ENCODE measurements around the gene DUSP28. TPM values are rescaled to one million over a fixed set of nuclear protein-coding genes. Genes with fewer than 3 reads are reported as not detected.

The DUSP28 gene
- total RNA-seq, 4 donors from 2014 or later = 3.3 to 5.5 (median 4.7) TPM

DNA sequence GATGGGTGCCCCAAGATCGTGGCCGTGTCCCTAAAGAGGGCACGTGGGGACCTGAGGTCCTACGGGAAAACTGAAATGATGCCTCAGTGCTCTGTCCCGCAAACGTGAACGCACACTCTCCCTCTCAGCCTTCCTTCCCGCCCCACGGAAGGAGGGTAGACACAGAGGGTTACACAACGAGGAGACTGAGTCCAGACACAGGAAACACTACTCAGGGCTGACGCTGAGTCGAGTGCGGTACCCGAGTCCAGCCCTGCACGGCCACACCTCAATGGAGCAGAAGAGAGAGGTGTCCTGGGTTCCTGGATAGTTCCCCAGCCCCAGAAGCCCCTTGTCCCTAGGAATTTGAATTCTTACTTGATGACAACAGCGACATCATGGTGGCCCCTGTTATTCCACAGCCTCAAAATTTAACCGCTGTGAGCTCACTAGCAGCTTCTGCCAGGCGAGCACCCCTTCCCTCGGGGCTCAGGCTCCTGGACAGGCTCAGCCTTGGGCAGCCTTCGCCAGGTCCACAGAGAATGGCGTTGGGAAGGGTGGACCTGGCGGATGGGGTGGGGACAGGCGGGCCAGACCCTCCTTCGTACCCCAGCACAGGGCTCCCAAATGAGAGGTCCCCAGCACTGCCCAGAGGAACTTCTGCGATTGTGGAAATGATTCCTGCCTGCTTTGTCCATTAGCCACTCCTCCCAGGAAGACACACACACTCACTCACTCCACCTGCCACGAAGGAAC lies 7.1 kb downstream of the DUSP28 start:
- TF ChIP-seq, protein P1, sequence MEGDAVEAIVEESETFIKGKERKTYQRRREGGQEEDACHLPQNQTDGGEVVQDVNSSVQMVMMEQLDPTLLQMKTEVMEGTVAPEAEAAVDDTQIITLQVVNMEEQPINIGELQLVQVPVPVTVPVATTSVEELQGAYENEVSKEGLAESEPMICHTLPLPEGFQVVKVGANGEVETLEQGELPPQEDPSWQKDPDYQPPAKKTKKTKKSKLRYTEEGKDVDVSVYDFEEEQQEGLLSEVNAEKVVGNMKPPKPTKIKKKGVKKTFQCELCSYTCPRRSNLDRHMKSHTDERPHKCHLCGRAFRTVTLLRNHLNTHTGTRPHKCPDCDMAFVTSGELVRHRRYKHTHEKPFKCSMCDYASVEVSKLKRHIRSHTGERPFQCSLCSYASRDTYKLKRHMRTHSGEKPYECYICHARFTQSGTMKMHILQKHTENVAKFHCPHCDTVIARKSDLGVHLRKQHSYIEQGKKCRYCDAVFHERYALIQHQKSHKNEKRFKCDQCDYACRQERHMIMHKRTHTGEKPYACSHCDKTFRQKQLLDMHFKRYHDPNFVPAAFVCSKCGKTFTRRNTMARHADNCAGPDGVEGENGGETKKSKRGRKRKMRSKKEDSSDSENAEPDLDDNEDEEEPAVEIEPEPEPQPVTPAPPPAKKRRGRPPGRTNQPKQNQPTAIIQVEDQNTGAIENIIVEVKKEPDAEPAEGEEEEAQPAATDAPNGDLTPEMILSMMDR (IDR thresholded peaks at IDR 0.05) = no peak
- ATAC-seq (ENCODE audit: low FRiP score) (no peak), DNase-seq (ENCODE audit: low spot score) (peak; percentile 23)

DNA sequence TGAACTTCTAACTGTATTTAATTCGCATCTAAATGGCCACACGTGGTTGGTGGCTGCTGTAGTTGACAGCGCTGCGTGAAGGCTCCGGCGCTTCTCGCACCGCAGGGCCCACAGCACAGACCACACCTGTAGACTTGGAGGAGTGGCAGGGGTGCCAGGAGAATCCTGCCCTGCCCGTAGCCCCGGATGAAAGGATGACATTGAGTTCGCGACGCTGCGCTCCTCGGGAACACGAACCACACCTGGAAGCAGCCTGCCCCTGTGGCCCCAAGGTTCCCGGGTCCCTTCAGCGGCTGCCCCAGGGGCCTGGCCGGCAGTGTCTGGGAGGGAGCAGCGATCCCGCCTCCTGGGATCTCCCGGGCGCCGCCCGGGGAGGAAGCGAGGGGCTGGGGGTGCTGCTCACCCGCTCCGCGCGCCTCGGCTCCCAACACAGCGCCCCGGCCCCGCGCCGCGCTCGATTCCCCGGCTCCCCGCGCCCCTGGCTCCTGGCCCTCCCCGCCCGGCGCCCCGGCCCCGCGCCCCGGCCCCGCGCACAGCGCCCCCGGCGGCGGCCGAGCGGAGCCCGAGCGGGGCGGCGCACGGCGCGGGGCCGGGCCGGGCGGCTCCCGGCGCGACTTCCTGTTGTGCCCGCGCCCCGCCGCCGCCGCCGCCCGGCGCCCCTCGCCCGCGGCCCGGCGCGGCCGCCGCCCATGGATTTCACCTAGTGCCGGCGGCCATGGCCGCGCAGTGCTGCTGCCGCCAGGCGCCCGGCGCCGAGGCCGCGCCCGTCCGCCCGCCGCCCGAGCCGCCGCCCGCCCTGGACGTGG lies 7.9 kb downstream of the DUSP28 start, which contains the start of gene RNPEPL1:
Gene RNPEPL1, plus strand, starts transcription at position 613 of the 806 bp plus-strand sequence. Its CDS starts 103 bp downstream, at position 716.
- ATAC-seq (ENCODE audit: low FRiP score) (peak; percentile 59), DNase-seq (ENCODE audit: low spot score) (peak; percentile 23)
- TF ChIP-seq, protein P1 (IDR thresholded peaks at IDR 0.05) = no peak

DNA sequence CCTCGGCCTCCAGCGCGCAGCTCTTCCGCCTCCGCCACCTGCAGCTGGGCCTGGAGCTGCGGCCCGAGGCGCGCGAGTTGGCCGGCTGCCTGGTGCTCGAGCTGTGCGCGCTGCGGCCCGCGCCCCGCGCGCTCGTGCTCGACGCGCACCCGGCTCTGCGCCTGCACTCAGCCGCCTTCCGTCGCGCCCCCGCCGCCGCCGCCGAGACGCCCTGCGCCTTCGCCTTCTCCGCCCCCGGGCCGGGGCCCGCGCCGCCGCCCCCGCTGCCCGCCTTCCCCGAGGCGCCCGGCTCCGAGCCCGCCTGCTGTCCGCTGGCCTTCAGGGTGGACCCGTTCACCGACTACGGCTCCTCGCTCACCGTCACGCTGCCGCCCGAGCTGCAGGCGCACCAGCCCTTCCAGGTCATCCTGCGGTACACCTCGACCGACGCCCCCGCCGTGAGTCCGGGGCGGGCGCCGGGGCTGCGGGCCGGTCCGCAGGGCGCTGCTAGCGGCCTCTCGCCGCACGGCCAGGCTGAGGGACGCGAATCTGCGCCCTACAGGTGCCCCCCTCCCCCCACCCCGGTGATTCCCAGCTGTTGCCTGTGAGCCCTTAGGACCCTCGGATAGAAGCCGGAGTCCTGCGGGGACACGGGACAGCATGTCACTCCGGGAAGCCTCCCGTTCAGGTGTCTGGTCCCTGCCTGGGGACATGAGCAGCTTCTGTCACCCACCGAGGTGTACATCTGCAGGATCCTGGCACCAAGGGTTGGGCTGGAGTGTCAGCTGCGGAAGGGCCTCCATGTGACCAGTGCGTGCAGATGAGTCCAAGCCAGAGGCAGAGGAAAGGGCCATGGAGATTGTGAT lies 8.7 kb downstream of the DUSP28 start:
- TF ChIP-seq, protein P1 (IDR thresholded peaks at IDR 0.05) = no peak
- peak; percentile 28 for ATAC-seq (ENCODE audit: low FRiP score)
- DNase-seq (ENCODE audit: low spot score) = peak; percentile 23

DNA sequence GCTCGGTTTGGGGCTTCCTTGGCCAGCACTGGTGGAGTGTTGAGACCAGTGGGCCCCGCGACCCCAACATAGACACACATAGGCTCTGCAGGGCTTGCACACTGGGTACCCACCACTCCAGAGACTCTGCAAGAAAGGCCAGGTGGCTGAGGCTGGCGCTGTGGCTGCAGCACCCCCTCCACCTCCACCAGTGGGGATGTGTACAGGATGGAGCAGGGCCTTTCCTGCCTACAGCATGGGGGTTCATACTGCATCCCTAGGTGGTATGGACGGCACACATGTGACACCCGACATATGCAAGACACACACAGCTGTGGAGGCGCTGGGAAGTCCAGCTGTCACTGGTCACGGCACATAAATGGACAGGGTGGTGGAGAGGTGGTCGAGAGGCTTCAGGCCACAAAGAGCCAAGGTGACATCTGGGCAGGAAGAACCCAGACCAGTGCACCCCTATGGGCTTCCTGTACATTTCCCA lies 9.4 kb downstream of the DUSP28 start:
- no peak for DNase-seq (ENCODE audit: low spot score)
- TF ChIP-seq, protein P1 (IDR thresholded peaks at IDR 0.05) = no peak
- no peak for ATAC-seq (ENCODE audit: low FRiP score)

DNA sequence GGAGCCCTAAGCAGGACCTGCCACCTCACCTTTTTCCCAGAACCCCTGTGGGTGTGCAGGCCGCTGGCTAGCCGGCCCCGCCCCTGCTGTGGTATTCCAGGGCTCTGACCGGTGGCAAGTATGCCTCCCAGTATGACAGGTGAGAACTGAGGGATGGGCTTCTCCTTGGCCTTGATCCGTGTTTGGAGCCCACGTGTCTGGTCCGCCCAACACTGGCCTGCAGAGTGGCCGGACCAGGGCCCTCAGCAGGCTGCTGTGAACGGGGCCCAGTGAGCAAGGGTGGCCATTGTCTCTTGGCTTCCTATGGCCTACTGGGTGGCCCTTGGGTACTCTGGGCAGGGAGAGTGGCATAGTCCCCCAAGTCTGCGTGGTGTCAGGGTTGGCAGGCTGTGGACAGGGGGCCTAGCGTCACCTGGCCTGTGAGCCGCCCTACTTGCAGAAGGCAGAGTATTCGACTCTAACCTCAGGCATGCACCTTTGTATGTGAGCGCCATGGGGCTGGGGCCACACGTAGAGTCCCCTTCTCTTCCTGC lies 9.9 kb downstream of the DUSP28 start:
- DNase-seq (ENCODE audit: low spot score) (no peak), ATAC-seq (ENCODE audit: low FRiP score) (no peak)
- TF ChIP-seq, protein P1 (IDR thresholded peaks at IDR 0.05) = no peak

DNA sequence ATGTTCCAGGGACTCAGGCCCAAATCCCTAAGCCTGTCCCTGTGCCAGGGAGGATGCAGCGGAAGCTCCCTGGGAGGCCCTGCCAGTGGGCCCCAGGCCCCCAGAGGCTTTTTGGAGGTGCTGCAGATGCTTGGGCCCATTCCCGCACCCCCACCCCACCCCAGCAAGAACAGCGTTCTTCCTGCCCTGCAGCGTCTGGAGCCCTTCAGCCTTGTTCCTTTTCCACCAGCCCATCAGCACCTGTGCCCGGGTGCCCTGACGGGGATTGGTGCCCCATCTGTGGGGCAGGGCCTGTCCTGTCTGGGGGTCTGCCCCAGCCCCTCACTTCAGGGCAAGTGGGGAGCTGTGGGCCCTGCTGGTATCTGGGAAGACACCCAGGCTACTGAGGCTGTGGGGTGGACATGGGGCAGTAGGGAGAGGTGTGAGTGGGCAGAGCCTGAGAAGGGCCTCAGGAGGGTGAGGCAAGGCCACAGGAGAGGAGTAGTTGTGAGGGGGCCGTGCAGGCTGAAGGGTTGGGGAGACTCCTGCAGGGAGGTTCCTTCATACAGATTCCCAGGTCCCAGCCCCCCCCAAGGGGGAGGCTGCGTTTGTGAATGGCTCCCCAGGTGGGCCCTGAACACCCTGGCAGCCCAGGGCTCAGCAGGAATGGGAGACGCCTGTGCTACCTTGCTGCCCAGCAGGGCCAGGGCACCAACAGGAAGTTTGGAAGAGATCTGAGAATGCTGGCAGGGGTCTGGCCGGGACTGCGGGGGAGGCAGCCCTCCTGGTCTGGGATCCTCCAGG lies 10.6 kb downstream of the DUSP28 start:
- ATAC-seq (ENCODE audit: low FRiP score) (no peak), DNase-seq (ENCODE audit: low spot score) (no peak)
- TF ChIP-seq, protein P1 (IDR thresholded peaks at IDR 0.05) = no peak
